PC-3 (cell line): ENCODE measurements around the gene KRT33B. TPM values are rescaled to one million over a fixed set of nuclear protein-coding genes. Genes with fewer than 3 reads are reported as not detected.
A peak's percentile ranks its signal among the peaks of the same experiment; 100 is the strongest.

Source experiments
- ATAC-seq: fragments of 200-7000 bp; cut with Tn5 transposase; 2 replicates; pipeline ENCODE4 v1.9.1; 2020; ENCODE audit warnings: mild to moderate bottlenecking, moderate library complexity
- BruUV-seq: library from RNA; stranded (reverse); fragments of 400-500 nt; replicated peaks from 2 replicates; lab custom pipeline; 2021; lab: Mats Ljungman, UMichigan
- CTCF ChIA-PET: fragments of 300-600 bp; sonication (Branson Sonifier 250); formaldehyde crosslinking; loops from one replicate; lab custom pipeline; 2022; ENCODE audit warnings: antibody characterized with exemption; lab: Charles Lee
- POLR2A ChIA-PET: fragments of 300-600 bp; sonication (Branson Sonifier 250); formaldehyde crosslinking; loops from one replicate; lab custom pipeline; 2022; ENCODE audit warnings: antibody characterized with exemption; ENCODE audit not compliant: unreplicated experiment; lab: Charles Lee
- DNase-seq: peaks from one replicate; pipeline ENCODE4 v3.0.0-alpha.2; 2015
- H2AFZ ChIP-seq: fragments of 300-600 bp; sonication (generic); 2 replicates; pipeline ENCODE4 v1.6.0; 2016; ENCODE audit warnings: antibody characterized with exemption, low read length
- H3F3A ChIP-seq: fragments of 300-600 bp; sonication (generic); one replicate; pipeline ENCODE4 v1.6.0; 2017; ENCODE audit warnings: antibody characterized with exemption, low read length, control low read depth, mild to moderate bottlenecking; ENCODE audit not compliant: unreplicated experiment
- H3K27ac ChIP-seq: fragments of 300-600 bp; sonication (generic); 2 replicates; pipeline ENCODE4 v1.5.1; 2016; ENCODE audit warnings: mild to moderate bottlenecking, low read length
- H3K27me3 ChIP-seq: fragments of 300-600 bp; sonication (generic); 2 replicates; pipeline ENCODE4 v1.6.1; 2016; ENCODE audit warnings: low read length, mixed read lengths
- H3K36me3 ChIP-seq: fragments of 300-600 bp; sonication (generic); 2 replicates; pipeline ENCODE4 v1.6.1; 2016; ENCODE audit warnings: low read depth, mixed run types, low read length, mixed read lengths
- H3K4me1 ChIP-seq: fragments of 300-600 bp; sonication (generic); 2 replicates; pipeline ENCODE4 v1.5.1; 2016; ENCODE audit warnings: low read length; ENCODE audit not compliant: insufficient read depth
- H3K4me2 ChIP-seq: fragments of 300-600 bp; sonication (generic); 2 replicates; pipeline ENCODE4 v1.6.0; 2016; ENCODE audit warnings: low read length
- H3K4me3 ChIP-seq: fragments of 300-600 bp; sonication (generic); 2 replicates; pipeline ENCODE4 v1.5.1; 2016; ENCODE audit warnings: mild to moderate bottlenecking, low read length, mixed read lengths
- H3K79me2 ChIP-seq: fragments of 300-600 bp; sonication (generic); 2 replicates; pipeline ENCODE4 v1.6.1; 2017; ENCODE audit warnings: low read length, mixed read lengths
- H3K9ac ChIP-seq: fragments of 300-600 bp; sonication (generic); 2 replicates; pipeline ENCODE4 v1.6.0; 2016; ENCODE audit warnings: mild to moderate bottlenecking, low read length
- H3K9me2 ChIP-seq: fragments of 300-600 bp; sonication (generic); replicated peaks from 2 replicates; pipeline ENCODE4 v1.6.1; 2016; ENCODE audit warnings: mixed run types, low read length, mixed read lengths
- H3K9me3 ChIP-seq: fragments of 300-600 bp; sonication (generic); 2 replicates; pipeline ENCODE4 v1.6.1; 2016; ENCODE audit warnings: low read length, mixed read lengths
- H4K20me1 ChIP-seq: fragments of 300-600 bp; sonication (generic); 2 replicates; pipeline ENCODE4 v1.6.1; 2016; ENCODE audit warnings: low read length, mixed read lengths
- EZH2 ChIP-seq: fragments of 300-600 bp; sonication (generic); IDR thresholded peaks from one replicate; pipeline ENCODE4 v1.6.1; 2017; ENCODE audit warnings: antibody characterized with exemption, mild to moderate bottlenecking, low read length; ENCODE audit not compliant: unreplicated experiment
- EZH2phosphoT487 ChIP-seq: fragments of 300-600 bp; sonication (generic); IDR thresholded peaks from 2 replicates; pipeline ENCODE4 v1.6.1; 2018; ENCODE audit warnings: mild to moderate bottlenecking, antibody characterized with exemption, low read length, borderline replicate concordance
- intact Hi-C: fragments of 100-400 bp; cut with micrococcal nuclease; formaldehyde crosslinking; loops from 2 replicates; pipeline ENCODE4 v1.9.0; 2023
- total RNA-seq: library from RNA; depleted of rRNA; stranded (reverse); fragments of >200 nt; gene quantifications from 2 replicates; pipeline ENCODE4 v1.2.3, GENCODE V29; 2014
- TF ChIP-seq, protein P1 (sequence below): fragments of 300-600 bp; sonication (generic); conservative IDR thresholded peaks from 2 replicates; pipeline ENCODE4 v1.5.1; 2017; ENCODE audit warnings: antibody characterized with exemption, low read depth, mild to moderate bottlenecking, low read length

KRT33B gene
- total RNA-seq, 1 experiment from 2014 or later: not detected

DNA sequence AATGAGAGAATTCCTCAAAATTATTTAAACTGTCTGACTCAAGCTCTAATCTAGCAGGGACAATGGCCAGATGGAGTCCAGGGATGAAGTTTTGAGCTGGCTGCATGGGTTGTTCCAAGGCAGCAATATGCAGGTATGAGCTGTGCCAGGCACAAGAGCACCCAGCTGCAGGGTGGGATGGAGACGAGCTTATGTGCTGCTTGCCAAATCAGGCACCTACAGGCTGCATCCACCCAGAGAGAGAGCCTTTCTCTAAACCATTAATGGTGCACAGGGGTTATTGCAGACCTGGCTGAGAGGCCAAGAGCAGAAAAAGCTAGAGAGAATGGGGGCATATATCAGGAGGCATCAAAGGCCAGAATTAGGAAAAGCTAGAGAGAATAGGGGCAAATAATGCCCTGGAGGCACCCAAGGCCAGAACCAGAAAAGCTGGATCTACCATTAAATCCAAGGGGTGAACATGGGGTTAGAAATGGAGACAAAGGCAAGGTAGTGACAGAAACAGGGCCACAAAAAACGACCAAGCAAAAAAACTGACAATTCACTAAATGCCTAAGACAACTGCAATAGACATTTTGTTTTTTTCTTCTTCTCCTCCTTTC lies 29.9 kb downstream of the KRT33B start:
- H3K36me3 ChIP-seq: no peaks in the 10 kb centered on the region
- TF ChIP-seq EZH2 (no peak), EZH2phosphoT487 (no peak)
- TF ChIP-seq, protein P1, sequence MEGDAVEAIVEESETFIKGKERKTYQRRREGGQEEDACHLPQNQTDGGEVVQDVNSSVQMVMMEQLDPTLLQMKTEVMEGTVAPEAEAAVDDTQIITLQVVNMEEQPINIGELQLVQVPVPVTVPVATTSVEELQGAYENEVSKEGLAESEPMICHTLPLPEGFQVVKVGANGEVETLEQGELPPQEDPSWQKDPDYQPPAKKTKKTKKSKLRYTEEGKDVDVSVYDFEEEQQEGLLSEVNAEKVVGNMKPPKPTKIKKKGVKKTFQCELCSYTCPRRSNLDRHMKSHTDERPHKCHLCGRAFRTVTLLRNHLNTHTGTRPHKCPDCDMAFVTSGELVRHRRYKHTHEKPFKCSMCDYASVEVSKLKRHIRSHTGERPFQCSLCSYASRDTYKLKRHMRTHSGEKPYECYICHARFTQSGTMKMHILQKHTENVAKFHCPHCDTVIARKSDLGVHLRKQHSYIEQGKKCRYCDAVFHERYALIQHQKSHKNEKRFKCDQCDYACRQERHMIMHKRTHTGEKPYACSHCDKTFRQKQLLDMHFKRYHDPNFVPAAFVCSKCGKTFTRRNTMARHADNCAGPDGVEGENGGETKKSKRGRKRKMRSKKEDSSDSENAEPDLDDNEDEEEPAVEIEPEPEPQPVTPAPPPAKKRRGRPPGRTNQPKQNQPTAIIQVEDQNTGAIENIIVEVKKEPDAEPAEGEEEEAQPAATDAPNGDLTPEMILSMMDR: no peak
- BruUV-seq: no TSS peak
- H4K20me1 ChIP-seq: no peaks in the 10 kb centered on the region
- H3K4me2 ChIP-seq: no peak overlapping the region
- no peaks in the 10 kb centered on the region for H3K4me1 ChIP-seq
- ATAC-seq (no peak), DNase-seq (no peak)
- intact Hi-C loops: no loop called here
- no peak overlapping the region for H3K9ac ChIP-seq
- H3K9me3 ChIP-seq: no peaks in the 10 kb centered on the region
- CTCF ChIA-PET: no interaction called here
- H3K4me3 ChIP-seq: no peak overlapping the region
- H3K27me3 ChIP-seq: no peaks in the 10 kb centered on the region
- H3F3A ChIP-seq: no peaks in the 10 kb centered on the region
- H3K79me2 ChIP-seq: no peaks in the 10 kb centered on the region
- H3K9me2 ChIP-seq: no peaks in the 10 kb centered on the region
- no peak overlapping the region for H3K27ac ChIP-seq
- H2AFZ ChIP-seq: no peak overlapping the region
- POLR2A ChIA-PET: interaction anchor here (0.7 kb wide), 1 partner anchor 494 kb away, joined by 3 read pairs; no protein-coding TSS in a partner anchor

DNA sequence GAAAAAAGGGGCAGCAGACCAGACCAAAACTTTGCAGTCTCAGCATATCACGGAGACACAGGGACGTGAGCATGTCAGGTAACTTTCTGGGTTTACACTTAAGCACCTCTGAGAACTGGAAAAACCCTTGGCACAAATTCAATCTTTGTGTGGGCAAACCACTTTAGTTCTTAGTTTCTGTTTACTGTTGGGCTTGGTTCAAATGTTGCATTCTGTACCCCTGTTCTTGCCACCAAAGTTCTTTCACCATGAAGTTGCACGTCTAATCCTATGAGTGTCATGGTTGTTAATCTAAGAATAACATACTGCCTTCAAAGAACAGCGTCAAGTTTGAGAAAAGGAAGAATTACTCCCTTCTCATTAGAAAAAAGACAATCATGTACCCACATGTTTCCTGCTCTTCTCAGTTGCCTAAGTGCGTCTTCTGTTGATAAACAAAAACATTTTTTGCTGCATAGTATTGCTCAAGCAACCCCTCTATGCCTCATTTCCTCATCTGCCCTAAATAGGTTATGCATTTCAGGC lies 30.6 kb downstream of the KRT33B start:
- no peaks in the 10 kb centered on the region for H4K20me1 ChIP-seq
- no peaks in the 10 kb centered on the region for H3K9me3 ChIP-seq
- DNase-seq (peak; percentile 21), ATAC-seq (no peak)
- no peak overlapping the region for H3K4me2 ChIP-seq
- no peaks in the 10 kb centered on the region for H3F3A ChIP-seq
- H3K4me3 ChIP-seq: no peak overlapping the region
- no TSS peak for BruUV-seq
- TF ChIP-seq EZH2 (no peak), EZH2phosphoT487 (no peak)
- TF ChIP-seq, protein P1: no peak
- no peaks in the 10 kb centered on the region for H3K9me2 ChIP-seq
- POLR2A ChIA-PET: no interaction called here
- CTCF ChIA-PET: no interaction called here
- H3K9ac ChIP-seq: no peak overlapping the region
- intact Hi-C loops: no loop called here
- no peaks in the 10 kb centered on the region for H3K79me2 ChIP-seq
- no peaks in the 10 kb centered on the region for H3K36me3 ChIP-seq
- H3K27me3 ChIP-seq: no peaks in the 10 kb centered on the region
- no peaks in the 10 kb centered on the region for H3K4me1 ChIP-seq
- H2AFZ ChIP-seq: peak overlapping the region; percentile 7; the same call in 1 of the 2 replicates
- H3K27ac ChIP-seq: no peak overlapping the region

DNA sequence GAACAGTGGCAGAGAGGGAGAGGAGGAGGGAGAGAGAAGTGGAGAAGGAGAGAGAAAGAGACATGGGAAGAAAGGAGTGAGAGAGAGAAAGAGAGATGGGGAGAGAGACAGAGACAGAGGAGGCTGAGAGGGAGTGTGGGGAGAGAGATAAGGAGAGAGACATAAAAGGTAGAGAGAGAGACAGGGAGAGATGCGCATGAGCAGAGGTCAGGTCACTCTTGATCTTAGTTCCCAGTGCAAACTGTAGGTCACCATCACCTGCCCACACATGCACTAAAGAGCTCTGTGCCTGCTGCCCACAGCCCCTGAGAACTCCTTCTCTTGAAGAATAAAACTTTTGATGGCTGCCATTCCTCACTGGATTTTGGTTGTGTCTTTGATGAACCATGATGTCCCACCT lies 33.9 kb downstream of the KRT33B start:
- Histone ChIP-seq H3K27me3 (no peaks in the 10 kb centered on the region), H4K20me1 (no peaks in the 10 kb centered on the region), H3K4me3 (no peak overlapping the region), H3K4me2 (no peak overlapping the region), H3K9me3 (no peaks in the 10 kb centered on the region), H3K79me2 (no peaks in the 10 kb centered on the region), H3K4me1 (no peaks in the 10 kb centered on the region), H3K27ac (no peak overlapping the region), H3K9me2 (no peaks in the 10 kb centered on the region), H3K9ac (no peak overlapping the region), H3K36me3 (no peaks in the 10 kb centered on the region), H2AFZ (no peak overlapping the region), H3F3A (no peaks in the 10 kb centered on the region)
- ChIA-PET POLR2A (no interaction called here), CTCF (no interaction called here)
- no peak for TF ChIP-seq EZH2
- TF ChIP-seq, protein P1: no peak
- no peak for TF ChIP-seq EZH2phosphoT487
- ATAC-seq (no peak), DNase-seq (no peak)
- BruUV-seq: no TSS peak
- intact Hi-C loops: no loop called here
